KMS-11 (cell line): ENCODE measurements around the gene FAM72D.
A peak's percentile ranks its signal among the peaks of the same experiment; 100 is the strongest.
"Not testable (repeated sequence)": the region's sequence is repeated elsewhere in the genome, so short reads cannot be mapped to it uniquely, and the experiment has no call there.

Source experiments
- H2AFZ ChIP-seq: fragments of 200-600 bp; sonication (generic); 2 replicates; pipeline ENCODE4 v1.6.1; 2016; ENCODE audit warnings: antibody characterized with exemption, mixed run types, low read depth
- H3K27ac ChIP-seq: fragments of 200-600 bp; sonication (generic); 2 replicates; pipeline ENCODE4 v1.6.1; 2016; ENCODE audit warnings: mild to moderate bottlenecking, mixed run types
- H3K27me3 ChIP-seq: fragments of 200-600 bp; sonication (generic); 2 replicates; pipeline ENCODE4 v1.6.1; 2017; ENCODE audit warnings: mild to moderate bottlenecking, low read depth, mixed run types, moderate library complexity; ENCODE audit not compliant: insufficient read depth
- H3K36me3 ChIP-seq: fragments of 200-600 bp; sonication (generic); 2 replicates; pipeline ENCODE4 v1.6.1; 2017; ENCODE audit warnings: mild to moderate bottlenecking, mixed run types; ENCODE audit not compliant: insufficient read depth
- H3K4me1 ChIP-seq: fragments of 200-600 bp; sonication (generic); 2 replicates; pipeline ENCODE4 v1.6.1; 2016; ENCODE audit warnings: mild to moderate bottlenecking, low read depth, mixed run types; ENCODE audit not compliant: poor library complexity, severe bottlenecking
- H3K4me2 ChIP-seq: fragments of 200-600 bp; sonication (generic); 2 replicates; pipeline ENCODE4 v1.7.0; 2016; ENCODE audit warnings: mild to moderate bottlenecking, mixed run types
- H3K4me3 ChIP-seq: fragments of 200-600 bp; sonication (generic); IDR thresholded peaks from 2 replicates; pipeline ENCODE4 v1.6.1; 2017; ENCODE audit warnings: low read depth, low read length, mixed read lengths; ENCODE audit not compliant: insufficient read depth
- H3K79me2 ChIP-seq: fragments of 200-600 bp; sonication (generic); 2 replicates; pipeline ENCODE4 v1.6.1; 2016; ENCODE audit warnings: low read depth, mixed run types; ENCODE audit not compliant: insufficient read depth
- H3K9ac ChIP-seq: fragments of 200-600 bp; sonication (generic); 2 replicates; pipeline ENCODE4 v1.6.1; 2016; ENCODE audit warnings: mild to moderate bottlenecking, mixed run types
- H4K20me1 ChIP-seq: fragments of 200-600 bp; sonication (generic); 2 replicates; pipeline ENCODE4 v1.6.1; 2016; ENCODE audit warnings: mild to moderate bottlenecking, mixed run types; ENCODE audit not compliant: insufficient read depth

FAM72D gene

DNA sequence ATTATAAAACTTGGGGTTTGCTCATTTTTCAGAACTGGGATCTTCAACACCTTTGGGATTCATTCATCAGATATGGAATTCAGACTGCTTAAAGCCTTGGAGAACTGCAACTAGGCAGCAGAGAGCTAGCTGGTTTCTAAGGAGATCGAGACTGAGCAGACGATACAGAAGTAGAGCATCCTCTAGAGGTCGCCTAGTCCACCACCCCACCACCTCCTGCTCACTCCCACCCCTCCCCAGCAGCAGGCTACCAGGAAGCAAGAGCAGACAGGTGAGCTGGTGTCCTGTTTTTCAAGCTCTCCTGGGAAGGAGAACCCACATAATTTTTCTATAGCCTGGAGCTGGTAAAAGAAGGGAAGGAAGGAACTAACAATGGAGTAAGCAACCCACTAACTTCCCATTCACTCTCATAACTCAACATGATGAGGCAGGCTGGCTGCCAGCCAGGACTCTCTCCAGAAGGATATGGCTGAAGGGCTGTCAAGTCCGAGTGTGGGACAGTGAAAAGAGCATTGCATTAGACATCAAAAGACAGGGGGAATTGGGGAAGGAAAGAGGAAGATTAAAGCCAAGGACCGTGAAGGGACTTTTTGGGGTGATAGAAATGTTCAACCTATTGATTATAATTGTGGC is 30.5 kb upstream of the FAM72D start:
- not testable (repeated sequence) for H3K36me3 ChIP-seq, H3K9ac ChIP-seq, H3K79me2 ChIP-seq, H3K27ac ChIP-seq, H3K4me2 ChIP-seq, H4K20me1 ChIP-seq, H3K4me3 ChIP-seq, H3K4me1 ChIP-seq, H2AFZ ChIP-seq, H3K27me3 ChIP-seq

DNA sequence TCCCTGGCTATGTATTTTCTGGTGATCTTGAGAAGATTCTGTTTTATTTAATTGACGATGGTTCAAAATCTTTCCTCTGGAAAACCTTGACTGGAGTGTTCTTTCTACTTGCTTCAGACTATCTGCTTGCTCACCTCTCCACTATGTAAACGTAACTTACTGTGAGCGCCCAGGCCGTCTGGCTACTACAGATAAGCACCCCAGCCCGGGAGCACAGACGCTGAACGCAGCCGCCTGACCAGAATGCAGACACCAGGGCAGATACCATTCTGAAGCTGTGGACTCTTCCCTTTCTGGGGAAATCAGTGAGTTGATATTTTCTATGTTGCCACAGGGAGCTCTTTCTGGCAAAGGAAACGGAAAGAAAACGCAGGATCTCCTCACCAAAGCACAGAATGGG is 29.3 kb upstream of the FAM72D start:
- not testable (repeated sequence) for H3K9ac ChIP-seq, H3K27ac ChIP-seq, H3K4me1 ChIP-seq, H3K79me2 ChIP-seq, H3K27me3 ChIP-seq, H4K20me1 ChIP-seq, H3K4me3 ChIP-seq, H2AFZ ChIP-seq, H3K4me2 ChIP-seq, H3K36me3 ChIP-seq

DNA sequence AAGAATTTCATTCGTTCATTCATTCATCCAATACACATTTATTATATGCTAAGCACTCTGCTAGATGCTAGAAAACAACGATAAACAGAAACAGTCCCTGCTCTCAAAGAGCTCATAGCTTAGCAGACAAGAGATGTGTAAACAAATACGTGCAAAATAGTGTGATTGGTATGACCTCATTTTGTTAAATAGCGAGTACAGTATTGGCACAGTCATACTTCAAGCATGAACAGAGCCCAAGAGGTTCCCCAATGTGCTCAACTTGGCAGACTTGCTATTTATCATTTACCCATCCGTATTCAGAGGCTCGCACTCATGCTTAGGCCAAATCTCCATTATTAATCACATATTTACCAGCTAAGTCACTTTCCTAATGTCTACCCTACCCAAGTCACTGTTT is 24.2 kb upstream of the FAM72D start:
- not testable (repeated sequence) for H3K27me3 ChIP-seq, H3K36me3 ChIP-seq, H3K4me2 ChIP-seq, H3K79me2 ChIP-seq, H3K4me3 ChIP-seq, H3K4me1 ChIP-seq, H3K27ac ChIP-seq, H4K20me1 ChIP-seq, H3K9ac ChIP-seq, H2AFZ ChIP-seq

GRCh38 chr1:145074021-145074559 is 21.7 kb upstream of the FAM72D start:
- not testable (repeated sequence) for H3K4me3 ChIP-seq, H3K9ac ChIP-seq, H4K20me1 ChIP-seq, H3K79me2 ChIP-seq, H3K4me1 ChIP-seq, H3K36me3 ChIP-seq, H3K27ac ChIP-seq, H2AFZ ChIP-seq, H3K4me2 ChIP-seq, H3K27me3 ChIP-seq

DNA sequence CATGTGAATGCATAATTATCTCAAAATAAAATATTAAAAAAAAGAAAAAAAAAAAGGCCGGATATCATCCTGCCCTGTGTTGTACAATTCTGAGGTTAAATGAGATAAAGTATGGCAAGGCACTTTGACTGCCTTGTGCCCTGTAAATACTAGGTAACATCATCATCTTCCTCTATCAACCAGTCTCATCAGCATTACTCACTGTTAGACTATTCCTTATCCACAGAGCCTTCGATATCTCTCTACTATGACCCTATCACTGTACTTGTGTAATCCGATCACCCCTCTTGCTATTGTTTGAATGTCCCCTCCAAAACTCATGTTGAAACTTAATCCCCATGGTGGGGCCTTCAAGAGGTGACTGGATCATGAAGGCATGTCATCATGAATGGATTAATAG is 18.9 kb upstream of the FAM72D start:
- not testable (repeated sequence) for H3K4me3 ChIP-seq, H3K36me3 ChIP-seq, H3K4me2 ChIP-seq, H3K4me1 ChIP-seq, H3K9ac ChIP-seq, H3K27ac ChIP-seq, H2AFZ ChIP-seq, H4K20me1 ChIP-seq, H3K27me3 ChIP-seq
- peaks cover 21% of the 10 kb centered on the region; the same call in 1 of the 2 replicates for H3K79me2 ChIP-seq

DNA sequence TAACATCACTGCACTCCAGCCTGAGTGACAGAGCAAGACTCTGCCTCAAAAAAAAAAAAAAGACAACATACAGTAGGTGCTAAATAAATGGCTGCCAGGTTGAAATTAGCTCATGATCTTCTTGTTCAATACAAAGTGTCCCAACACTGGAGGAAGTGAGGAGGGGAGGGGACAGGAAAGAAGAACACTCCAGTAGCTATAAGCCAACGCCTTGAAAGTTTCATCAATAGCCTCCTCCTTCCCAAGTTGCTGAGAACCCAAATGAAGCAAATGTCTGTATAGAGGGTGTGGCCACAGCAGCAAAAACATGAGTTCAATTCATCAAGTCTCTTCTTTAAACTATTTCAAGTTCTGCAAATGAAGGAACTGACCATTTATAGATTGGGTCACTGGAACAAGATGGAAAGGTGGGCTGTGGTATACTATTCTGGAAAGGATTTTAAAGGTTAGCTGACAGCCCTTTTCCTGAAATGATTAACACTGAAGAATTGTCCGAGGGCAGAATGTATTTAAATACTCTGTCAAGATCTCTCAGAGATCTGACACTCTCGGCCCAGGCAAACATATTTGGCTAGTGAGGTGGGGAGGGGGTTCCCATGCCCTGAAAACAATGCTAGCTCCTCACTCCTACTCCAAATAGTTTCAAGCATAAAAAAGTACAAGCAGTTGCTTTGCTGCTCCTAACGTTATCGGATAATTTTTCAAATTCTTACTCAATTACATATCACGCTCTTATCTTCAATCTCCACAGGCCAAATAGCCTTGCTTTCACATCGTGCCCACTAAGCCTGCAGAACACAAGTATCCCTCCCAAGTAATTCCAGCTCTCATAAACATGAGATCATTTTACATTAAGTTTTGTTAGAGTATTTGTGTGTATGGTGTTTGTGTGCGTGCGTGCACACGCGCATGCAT is 17.6 kb upstream of the FAM72D start:
- H3K4me3 ChIP-seq, H3K27ac ChIP-seq: not testable (repeated sequence)

DNA sequence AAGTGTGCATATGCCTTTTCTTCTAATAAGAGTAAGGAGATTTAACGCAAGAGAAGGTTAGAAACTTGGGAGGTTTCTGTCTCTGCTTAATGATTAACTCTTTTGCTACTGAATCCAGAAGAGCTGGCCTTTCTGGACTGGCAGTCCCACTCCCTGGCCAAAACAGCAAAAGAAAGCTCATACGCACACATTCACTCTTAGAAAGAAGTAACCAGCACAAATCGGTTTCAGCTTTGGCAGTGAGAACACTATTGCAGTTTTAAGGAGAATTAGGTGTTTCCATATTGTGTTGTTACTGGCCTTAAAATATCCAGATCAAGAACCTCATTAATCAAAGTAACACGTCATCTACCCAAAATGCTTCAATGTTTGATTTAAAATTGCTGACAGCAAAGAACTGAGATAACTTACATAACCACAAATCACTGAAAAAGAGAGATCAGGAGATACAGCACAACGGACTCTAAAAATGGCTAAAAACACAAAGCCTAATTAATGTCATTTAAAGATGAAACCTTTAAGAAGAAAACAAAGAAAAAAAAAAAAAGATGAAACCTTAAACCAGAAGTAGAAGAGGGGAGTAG is 16.9 kb upstream of the FAM72D start:
- H4K20me1 ChIP-seq = not testable (repeated sequence)

More for the DNA sequence above, 17.6 kb upstream of the FAM72D start:
- H3K9ac ChIP-seq, H3K36me3 ChIP-seq, H2AFZ ChIP-seq, H3K27me3 ChIP-seq, H3K4me1 ChIP-seq, H4K20me1 ChIP-seq, H3K4me2 ChIP-seq: not testable (repeated sequence)
- peaks cover 21% of the 10 kb centered on the region; the same call in 1 of the 2 replicates for H3K79me2 ChIP-seq

DNA sequence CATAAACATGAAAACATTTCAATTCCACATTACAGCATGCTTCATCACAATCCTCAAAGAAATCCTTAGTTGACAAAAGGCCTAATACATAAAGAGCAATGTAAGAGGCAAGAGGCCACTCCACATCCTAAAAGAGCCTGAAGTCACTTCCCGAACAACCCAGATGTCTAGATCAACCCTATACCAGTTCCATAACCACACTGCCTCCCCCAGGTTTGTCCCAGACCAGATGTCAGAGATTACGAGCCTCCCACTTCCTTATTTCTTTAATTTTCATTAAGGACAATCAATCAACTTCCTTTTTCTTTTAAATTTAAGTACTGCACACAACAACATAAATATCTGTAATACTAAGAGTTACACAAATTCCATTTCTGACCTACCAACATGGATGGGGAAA is 16.0 kb upstream of the FAM72D start:
- not testable (repeated sequence) for H4K20me1 ChIP-seq, H3K9ac ChIP-seq, H3K36me3 ChIP-seq, H3K27me3 ChIP-seq, H2AFZ ChIP-seq, H3K4me3 ChIP-seq, H3K4me1 ChIP-seq
- H3K4me2 ChIP-seq = peak overlapping the region; percentile 59
- peaks cover 21% of the 10 kb centered on the region; the same call in 1 of the 2 replicates for H3K79me2 ChIP-seq
- H3K27ac ChIP-seq = peak overlapping the region; percentile 28; the same call in 1 of the 2 replicates

More for the DNA sequence above, 16.9 kb upstream of the FAM72D start:
- H3K4me2 ChIP-seq, H3K27ac ChIP-seq, H3K4me1 ChIP-seq, H3K27me3 ChIP-seq, H3K36me3 ChIP-seq, H3K9ac ChIP-seq, H2AFZ ChIP-seq, H3K4me3 ChIP-seq: not testable (repeated sequence)
- peaks cover 21% of the 10 kb centered on the region; the same call in 1 of the 2 replicates for H3K79me2 ChIP-seq

GRCh38 chr1:145080193-145080592 is 15.6 kb upstream of the FAM72D start:
- H3K79me2 ChIP-seq = peaks cover 21% of the 10 kb centered on the region; the same call in 1 of the 2 replicates
- H3K27ac ChIP-seq = peak overlapping the region; percentile 28; the same call in 1 of the 2 replicates
- not testable (repeated sequence) for H3K4me3 ChIP-seq, H4K20me1 ChIP-seq, H3K27me3 ChIP-seq, H2AFZ ChIP-seq, H3K4me1 ChIP-seq, H3K36me3 ChIP-seq, H3K9ac ChIP-seq
- peak overlapping the region; percentile 59; the same call in 1 of the 2 replicates for H3K4me2 ChIP-seq
